8988T (cell line): ENCODE data around the gene SNX27.
"Not testable (repeated sequence)": the region's sequence is repeated elsewhere in the genome, so short reads cannot be mapped to it uniquely, and the experiment has no call there.

Experiments used
- DNase-seq: peaks from one replicate; pipeline ENCODE4 v3.0.0; 2011

SNX27 gene

DNA sequence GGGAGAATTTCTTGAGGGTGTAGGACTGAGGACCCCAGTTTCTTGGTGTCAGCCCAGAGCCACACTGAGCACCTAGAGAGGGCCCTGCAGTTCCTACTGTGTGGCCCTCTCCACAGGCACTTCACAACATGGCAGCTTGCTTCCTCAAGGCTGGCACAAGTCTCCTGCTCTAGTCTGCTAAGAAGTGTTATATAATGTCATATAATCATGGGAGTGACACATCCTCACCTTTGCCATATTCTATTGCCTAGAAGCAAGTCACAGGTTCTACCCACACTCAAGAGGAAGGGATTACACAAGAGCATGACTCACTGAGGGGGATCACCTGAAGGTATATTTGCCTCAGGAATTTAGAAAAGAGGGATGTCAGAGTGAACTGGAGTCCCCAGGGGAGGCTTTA, 5.5 kb upstream of the SNX27 start:
- DNase-seq: no peak

DNA sequence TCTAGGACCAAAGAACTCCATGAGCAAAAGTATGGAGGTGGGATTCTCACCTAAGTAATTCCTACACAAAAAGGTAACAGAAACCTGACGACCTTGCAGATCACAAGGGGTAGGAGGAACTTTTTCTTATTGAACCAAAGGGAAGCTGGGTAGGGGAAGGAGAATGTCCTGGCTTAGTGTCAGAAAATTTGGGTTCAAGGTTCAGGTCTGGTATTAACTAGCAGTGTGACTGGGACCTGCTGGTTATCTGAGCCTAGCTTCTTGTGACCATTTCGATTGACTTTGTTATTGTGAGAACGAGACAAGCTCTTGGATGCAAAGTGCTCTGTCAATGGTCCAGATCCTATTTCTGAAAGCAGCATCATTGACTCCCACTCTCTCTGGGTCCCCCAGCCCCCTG, 5.0 kb upstream of the SNX27 start:
- DNase-seq: no peak

DNA sequence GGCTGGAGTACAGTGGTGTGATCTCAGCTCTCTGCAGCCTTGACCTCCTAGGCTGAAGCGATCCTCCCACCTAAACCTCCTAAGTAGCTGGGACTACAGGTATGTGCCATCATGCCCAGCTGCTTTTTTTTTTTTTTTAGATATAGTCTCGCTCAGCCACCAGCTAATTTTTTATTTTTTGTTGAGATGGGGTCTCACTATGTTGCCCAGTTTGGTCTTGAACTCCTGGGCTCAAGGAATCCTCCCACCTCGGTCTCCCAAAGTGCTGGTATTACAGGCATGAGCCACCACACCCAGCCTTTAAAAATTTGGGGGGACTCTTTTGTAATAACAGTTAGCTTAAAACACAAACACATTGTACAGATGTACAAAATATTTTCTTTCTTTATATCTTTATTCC, 1.7 kb upstream of the SNX27 start:
- no peak for DNase-seq

DNA sequence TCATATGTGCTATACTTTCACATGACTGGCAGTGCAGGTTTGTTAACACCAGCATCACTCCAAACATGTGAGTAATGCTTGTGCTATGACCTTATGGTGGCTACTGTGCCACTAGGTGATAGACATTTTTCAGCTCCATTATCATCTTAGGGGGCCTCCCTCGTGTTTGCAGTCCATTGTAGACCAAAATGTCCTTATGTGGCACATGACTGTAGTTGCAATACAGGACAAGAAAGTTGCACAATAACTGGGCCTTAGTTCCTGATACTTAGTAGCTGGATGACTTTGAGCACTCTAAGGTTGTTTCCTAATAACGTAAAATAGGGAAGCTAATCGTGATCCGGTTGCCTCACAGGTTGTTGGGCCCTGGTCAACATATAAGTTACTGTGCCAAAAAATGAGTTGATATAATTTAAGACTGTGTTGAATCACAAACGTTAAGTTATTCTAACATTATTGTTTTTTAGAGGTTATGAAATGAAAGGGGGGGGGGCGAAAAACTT, 511 bp upstream of the SNX27 start:
- DNase-seq: no peak

DNA sequence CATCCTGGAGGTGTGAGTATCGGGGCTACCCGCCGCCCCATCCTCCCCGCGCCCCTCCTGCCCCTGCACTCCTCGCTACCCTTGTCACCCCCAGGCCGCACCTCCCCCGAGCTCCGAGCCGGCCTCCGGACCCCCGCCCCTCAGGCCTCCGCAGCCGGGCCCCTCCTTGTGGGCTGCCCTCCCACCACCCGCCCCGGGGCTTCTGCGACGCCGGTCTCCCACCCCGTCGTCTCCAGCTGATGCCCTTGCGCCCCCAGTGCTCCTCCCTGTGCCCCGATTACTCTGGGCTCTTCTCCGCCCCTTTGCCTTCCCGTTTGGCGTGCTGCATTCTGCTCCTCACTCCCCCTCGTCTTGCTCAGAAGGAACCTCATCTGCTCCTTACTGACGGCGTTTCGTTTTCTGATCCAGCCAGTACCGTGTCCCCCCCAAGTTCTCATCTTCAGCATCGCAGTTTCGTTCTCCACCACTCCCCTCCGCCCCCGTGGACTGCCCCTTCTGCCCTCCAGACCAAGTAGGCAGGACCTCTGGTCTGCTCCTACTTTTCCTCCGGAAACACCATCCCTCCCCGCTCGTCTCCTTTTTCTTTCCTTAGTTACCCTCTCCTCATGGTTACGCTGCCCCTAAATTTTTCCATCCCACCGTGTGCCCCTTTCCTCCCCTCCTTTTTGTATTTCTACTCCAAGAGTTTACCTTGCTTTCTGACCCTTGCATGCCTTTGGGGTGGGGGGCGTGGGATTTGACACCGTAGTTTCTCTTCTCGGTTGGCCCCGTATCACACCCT, 841 bp downstream of the SNX27 start:
- no peak for DNase-seq

DNA sequence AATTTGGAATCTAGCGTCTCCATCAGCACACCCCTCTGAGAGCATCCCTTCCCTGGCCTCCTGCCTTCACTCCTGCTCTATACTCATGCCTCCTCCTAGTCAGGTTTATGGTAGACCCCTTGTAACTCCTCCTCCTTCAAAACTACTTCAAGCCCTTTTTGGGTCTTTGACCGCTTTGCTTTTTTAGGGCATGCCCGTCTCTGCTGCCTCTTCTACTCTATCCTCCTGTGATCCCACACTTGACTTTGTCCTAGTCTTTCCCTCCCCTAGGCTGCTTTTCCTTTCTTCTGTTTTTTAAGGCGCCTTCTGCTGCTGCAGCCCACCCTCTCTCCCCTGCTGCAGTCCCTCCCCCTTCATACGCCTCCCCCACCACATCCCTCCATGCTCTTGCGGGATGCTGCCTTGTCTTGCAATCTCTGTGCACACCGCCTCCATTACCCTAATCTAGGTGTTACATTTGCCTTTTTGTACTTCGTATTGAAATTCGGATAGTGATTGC, 1.5 kb downstream of the SNX27 start:
- no peak for DNase-seq

DNA sequence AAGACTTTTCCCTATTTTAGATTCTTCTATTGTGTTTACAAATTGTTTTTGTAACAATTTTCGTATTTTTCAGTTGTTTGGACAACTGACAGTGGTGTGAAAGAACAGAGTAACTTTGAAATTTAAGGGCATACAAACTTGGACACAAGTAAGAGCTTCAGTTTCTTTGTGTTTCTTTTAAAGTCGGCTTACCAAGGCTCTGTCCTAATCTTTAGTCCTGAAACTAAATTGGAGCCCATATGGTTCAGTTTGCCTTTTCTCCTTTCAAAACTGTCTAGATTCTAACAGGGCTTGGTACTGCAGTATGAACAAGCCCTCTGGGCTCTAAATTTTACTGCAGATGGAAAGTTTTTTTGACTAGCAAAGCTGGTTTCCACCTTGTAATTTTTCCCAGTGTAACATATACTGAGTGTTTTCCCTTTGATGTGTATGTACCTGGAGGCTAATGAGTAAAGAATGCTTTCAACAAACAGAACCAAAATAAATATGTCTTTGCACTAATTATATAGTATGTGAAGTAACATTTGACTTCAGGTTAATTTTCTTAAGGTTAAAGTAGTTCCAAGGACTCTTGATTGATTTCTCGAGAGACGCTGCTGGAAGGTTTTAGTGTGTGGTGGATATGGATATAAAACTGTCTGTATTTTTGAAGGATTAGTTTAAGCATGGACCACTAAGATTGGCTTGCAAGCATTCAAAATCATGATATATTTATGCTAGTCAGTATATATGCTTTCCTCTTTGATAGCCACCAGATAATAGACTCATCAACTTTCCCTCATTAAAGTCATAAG, 4.1 kb downstream of the SNX27 start:
- no peak for DNase-seq

DNA sequence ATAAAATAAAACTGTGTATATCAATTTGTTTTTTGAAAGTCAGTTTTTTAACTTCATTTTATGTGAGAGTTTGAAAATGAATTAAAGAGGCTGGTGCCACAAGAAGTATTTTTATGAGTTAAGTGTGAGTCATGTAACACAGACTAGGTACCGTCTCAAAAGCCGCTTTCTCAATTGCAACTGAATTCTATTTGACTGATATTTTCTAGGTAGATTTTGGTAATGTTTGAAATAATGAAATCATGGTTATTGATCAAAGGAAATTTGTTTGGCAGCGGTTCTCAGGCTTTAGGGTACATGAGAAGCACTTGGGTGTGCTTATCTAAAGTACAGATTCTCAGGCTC, 4.6 kb downstream of the SNX27 start:
- DNase-seq: no peak

DNA sequence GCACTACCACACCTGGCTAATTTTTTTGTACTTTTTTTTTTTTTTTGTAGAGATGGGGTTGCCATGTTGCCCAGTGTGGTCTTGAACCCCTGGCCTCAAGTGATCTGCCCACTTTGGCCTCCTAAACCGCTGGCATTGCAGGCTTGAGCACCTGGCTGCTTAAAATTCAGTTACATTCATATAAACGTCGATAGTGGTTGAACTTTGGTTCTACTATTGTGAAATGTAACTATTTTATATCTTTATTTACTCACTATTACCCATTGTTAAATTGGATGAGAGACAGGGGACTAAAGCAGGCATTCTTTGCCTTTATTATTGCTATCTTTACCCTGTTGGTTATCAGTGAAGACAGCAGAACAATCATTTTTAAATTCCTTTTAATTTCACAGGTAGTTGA, 6.2 kb downstream of the SNX27 start:
- DNase-seq: no peak

DNA sequence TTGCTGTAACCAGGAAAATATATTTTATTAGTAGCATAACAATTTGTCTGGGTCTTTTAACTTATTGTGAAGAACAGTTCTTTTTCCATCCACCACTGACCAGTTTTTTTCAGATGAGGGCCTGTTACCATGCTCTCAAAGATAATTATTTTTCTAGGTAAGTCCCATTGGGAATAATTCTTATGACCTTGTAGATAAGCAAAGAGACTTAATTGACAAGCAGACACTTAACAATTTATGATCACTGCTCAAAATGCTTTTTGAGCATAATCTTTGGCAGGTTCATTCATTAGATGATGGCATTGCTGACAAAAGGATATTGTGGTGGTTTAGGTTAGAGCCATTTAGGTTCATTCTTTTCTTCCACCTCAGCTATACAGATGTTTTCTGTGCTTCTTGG, 6.6 kb downstream of the SNX27 start:
- DNase-seq: no peak

DNA sequence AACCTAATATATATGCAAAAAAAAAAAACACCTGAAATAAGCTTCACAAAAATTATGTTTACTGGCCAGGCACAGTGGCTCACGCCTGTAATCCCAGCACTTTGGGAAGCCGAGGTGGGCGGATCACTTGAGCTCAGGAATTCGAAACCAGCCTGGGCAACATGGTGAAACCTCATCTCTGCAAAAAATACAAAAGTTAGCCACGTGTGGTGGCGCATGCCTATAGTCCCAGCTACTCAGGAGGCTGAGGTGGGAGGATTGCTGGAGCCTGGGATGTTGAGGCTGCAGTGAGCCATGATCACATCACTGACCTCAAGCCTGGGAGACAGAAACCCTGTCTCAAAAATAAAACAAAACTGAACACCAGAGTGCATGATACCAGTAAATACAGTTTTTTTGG, 7.1 kb downstream of the SNX27 start:
- DNase-seq: not testable (repeated sequence)

DNA sequence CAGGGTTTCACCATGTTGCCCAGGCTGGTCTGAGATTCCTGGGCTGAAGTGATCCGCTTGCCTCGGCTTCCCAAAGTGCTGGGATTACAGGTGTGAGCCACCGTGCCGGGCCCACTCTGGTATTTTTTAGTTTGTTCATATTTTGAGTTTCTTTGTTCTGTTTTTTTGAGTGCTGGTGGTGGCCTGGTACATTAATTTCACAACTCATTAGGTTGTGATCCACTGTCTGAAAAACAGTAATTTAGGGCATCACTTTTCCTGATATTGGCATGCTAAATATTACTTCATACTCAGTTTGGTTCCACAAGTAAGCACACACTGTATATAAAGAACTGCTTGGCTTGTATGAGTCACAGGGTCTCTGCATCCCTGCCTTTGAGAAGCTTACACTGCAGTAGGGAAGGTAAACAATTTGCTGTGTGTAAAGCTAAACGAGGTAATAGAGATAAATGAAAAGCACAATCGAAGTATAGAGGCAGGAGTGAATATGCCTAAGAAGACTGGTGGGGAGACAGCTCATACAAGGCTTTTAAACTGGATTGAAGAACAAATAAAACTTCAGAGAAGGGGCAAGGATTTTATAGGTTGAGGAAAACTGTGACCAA, 7.7 kb downstream of the SNX27 start:
- no peak for DNase-seq

DNA sequence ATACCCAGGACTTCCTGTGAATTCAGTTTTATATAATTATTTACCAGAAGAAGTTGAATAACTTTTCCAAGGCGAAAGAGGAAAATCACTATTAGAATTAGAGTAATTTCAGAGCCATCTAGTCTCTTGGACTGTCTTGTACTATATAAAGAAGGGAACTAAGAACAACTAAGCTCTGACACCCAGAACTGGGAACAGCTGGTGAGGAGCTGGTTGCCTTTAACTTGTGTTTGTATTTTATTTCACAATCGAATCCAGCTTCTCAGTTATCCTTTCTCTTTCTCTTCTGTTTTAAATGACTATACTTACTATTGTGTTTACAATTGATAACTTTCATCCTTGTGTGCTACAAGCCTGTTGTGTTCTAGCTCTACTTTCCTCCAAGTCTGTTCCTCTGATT, 8.4 kb downstream of the SNX27 start:
- no peak for DNase-seq

DNA sequence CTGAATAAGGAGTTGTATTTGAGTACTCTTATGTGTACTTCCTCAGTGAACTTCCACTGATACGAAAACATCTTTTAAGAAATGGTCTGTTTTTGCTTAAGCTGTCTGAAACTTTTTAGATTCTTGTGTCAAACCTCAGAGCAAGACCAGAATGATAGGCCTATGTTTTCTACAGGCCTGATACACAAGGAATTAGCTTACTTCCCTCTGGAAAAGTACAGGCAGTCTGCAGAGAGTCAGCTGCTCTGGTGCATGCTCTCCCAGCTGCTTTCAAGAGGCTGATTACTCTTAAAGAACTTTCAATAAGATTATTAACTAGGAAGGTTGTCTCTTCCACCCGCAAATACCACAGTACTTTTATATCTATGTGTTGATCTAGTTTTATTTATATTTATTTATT, 9.5 kb downstream of the SNX27 start:
- DNase-seq: no peak

DNA sequence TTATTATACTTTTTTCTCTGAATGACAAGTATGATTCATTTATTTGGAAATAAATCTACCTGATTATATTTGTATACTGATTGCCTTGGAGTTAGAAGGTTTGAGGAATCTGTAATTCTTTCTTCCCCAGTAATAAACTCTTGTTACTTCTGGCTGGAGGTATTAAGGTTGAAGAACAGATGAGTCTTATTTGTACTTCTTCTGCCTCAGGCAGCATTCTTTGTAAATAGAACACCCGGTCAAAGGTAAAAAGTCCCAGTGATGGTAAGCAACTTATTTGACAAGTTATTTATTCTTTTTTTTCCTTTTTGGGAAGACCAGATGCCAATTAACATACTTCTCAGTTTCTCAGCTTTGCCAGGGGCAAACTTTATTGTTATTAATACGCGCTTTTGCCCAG, 12.9 kb downstream of the SNX27 start:
- DNase-seq: no peak

DNA sequence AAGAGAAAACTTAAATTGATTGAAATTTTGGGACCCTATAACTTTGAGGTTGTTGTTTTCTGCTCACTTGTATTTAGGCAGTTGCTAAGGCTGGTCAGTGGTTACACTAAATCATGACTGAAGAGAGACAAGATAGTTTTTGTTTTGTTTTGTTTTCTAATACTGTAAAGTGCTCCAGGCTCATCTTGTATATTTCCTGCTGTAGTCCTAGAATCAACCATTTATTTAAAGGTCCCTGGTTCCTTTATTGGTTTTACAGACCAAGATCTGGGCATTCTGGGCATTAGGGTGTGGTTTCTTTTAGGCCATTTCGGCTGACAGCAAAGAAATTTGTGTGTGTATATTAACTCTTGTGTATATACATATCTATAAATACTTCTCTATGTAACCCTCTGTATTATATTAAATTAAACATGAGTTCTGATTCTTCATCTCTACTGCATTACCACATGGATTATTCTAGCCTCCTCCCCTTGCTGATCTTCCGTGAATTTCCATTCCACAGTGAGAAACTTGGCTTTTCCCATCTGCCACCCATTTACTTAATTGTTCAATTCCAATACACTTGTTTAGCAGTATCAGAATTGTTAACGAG, 15.0 kb downstream of the SNX27 start:
- DNase-seq: no peak

DNA sequence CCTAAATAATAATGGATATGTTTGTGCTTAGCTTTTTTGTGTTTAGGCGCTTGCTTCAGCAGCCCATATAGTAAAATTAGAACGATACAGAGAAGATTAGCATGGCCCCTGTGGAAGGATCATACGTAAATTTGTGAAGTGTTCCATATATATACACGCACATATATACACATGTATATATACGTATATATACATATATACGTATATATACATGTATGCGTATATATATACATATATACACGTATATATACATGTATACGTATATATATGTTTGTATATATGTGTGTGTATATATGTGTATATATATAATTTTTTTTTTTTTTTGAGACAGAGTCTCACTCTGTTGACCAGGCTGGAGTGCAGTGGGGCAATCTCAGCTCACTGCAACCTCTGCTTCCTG, 17.4 kb downstream of the SNX27 start:
- DNase-seq: no peak

DNA sequence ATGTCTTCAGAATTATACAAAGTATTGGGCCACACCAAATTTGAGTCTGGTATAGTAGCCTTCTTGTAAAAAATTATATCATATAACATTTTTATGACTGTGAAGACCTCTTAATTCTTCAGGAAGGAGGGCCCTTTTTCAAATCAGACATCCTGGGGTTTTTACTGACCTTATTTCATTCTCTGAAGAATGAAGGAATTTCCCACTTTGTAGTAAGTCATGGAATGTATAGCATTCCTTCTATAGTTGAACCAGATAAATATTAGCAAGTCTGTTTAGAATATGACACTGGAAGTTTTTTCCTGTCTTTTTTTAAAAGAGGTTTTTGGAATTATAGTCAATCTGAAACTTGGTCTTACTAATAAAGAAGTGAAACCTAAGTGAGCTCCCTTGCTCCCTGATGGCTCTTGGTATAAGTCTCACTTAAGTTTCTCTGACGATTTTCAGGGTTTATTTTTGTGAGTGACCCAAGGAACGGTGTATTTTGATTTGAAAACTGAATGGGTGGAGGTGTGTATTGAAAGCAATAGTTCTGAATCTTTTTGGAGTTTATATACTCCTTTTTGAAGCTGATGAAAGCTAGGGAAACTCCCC, 23.7 kb downstream of the SNX27 start:
- DNase-seq: no peak

DNA sequence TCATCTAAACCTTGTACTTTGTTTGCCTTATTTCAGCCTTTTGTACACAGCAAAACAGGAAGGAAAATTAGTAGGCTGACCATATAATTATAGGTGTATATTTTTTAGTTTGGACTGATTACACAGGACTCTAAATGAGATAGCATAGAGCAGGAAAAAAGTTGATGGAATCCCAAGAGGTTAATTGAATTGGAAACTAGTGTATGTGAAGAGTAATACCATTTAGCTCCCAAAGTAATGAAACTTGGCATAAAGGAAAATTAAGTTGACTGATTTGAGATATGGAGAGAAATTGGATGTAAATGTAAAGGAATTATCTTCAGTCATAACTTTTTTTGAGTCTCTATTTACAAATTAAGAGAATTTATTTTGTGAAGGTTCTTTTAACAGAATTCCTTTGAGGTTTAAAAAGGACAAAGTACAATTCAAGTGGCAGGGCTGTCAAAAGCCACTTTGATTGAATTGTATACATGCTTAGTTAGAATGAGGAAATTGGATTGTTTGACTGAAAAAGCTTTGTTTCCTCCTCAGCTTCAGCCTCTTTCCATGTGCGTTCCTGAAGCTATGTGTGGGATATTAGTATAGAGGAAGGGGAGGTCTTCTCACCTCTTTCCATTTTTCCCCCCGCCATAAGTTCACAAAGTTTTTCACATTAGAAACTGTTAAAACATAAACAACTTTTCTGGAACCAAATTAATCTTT, 26.4 kb downstream of the SNX27 start:
- DNase-seq: no peak

DNA sequence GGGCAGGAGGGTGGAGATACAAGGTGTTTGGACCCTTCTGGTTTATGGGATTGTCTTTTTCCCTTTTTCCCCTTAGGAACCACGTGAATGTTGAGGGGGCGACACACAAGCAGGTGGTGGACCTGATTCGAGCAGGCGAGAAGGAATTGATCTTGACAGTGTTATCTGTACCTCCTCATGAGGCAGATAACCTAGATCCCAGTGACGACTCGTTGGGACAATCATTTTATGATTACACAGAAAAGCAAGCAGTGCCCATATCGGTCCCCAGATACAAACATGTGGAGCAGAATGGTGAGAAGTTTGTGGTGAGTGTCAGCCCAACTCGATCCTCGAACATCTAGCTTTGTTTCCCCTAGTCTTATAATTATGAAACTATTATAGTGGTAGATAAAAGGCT, 27.0 kb downstream of the SNX27 start:
- DNase-seq: no peak

DNA sequence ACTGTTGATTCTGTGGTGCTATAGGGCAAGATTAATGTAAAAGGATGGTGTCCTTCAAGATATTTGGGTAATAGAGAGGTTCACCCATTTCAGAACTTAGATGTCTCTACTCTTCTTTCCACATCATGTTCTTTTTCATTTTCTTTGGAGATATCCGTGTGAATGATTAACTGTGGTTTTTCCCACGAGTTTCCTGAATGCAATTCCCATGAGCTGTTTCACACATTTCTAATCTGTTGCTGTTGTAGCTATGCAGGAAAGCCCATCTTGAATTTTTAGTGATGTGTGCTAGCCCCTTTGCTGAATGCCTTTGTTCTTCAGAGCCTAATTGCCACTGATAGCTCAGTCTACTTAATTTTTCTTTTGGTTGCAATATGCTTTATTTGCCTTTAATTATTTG, 27.6 kb downstream of the SNX27 start:
- no peak for DNase-seq

DNA sequence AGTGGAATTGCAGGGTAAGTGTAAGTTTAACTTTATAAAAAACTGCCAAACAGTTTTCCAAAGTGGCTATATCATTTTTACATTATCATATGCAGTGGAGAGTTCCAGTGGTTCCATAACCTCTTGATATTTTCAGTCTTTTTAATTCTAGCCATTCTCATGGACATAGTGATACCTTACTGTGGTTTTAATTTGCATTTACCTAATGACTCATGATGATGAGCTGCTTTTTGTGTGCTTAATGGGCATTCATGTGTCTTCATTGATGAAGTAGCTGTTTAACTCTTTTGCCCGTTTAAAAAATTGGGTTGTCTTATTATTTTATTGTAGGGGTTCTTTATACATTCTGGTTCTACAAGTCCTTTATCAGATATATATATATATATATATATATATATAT, 29.4 kb downstream of the SNX27 start:
- no peak for DNase-seq
